ENCODE results near the gene CEP63.
"Not testable (repeated sequence)": the region's sequence is repeated elsewhere in the genome, so short reads cannot be mapped to it uniquely, and the experiment has no call there.

The CEP63 gene

GRCh38 chr3:134590766-134591165 lies 104.9 kb downstream of the CEP63 start:
- DNase-seq = no peak

GRCh38 chr3:134592806-134593205 lies 106.9 kb downstream of the CEP63 start:
- DNase-seq = no peak

GRCh38 chr3:134594331-134594741 lies 108.5 kb downstream of the CEP63 start:
- DNase-seq = peak; percentile 64

GRCh38 chr3:134594986-134595385 lies 109.1 kb downstream of the CEP63 start:
- DNase-seq = not testable (repeated sequence)

- no peak for DNase-seq
Measured at GRCh38 chr3:134597390-134597970, 111.6 kb downstream of the CEP63 start.

- no peak for DNase-seq
Measured at GRCh38 chr3:134598763-134599545, 113.1 kb downstream of the CEP63 start.

- no peak for DNase-seq
Measured at GRCh38 chr3:134600206-134600605, 114.3 kb downstream of the CEP63 start.

- peak; percentile 56 for DNase-seq
Measured at GRCh38 chr3:134600685-134601463, 115.0 kb downstream of the CEP63 start.

GRCh38 chr3:134601539-134602439 lies 115.9 kb downstream of the CEP63 start:
- DNase-seq = peak; percentile 61

- DNase-seq = no peak
Measured at GRCh38 chr3:134602440-134602814, 116.6 kb downstream of the CEP63 start.

- no peak for DNase-seq
Measured at GRCh38 chr3:134603480-134603879, 117.6 kb downstream of the CEP63 start.

GRCh38 chr3:134603956-134604355 lies 118.1 kb downstream of the CEP63 start:
- DNase-seq = no peak

- DNase-seq = no peak
Measured at GRCh38 chr3:134605556-134605955, 119.7 kb downstream of the CEP63 start.

GRCh38 chr3:134606033-134607025 lies 120.5 kb downstream of the CEP63 start:
- no peak for DNase-seq

GRCh38 chr3:134607054-134608022 lies 121.5 kb downstream of the CEP63 start:
- no peak for DNase-seq

- no peak for DNase-seq
Measured at GRCh38 chr3:134608023-134608770, 122.3 kb downstream of the CEP63 start.

- DNase-seq = no peak
Measured at GRCh38 chr3:134608771-134609435, 123.0 kb downstream of the CEP63 start.

- peak; percentile 30 for DNase-seq
Measured at GRCh38 chr3:134609821-134610431, 124.1 kb downstream of the CEP63 start.

Measured in NCI-H1092 treated with DMSO at 0.1 percent for 48 hours (cell line).